ENCODE results near the gene ATP2C2.

The ATP2C2 gene

GRCh38 chr16:84505249-84506187, 137.2 kb downstream of the ATP2C2 start:
- no peak for TF ChIP-seq CTCF (IDR thresholded peaks at IDR 0.05; ENCODE audit: low read depth, low read length, missing control alignments)
- DNase-seq (ENCODE audit: low read depth), result no peak
- H3K4me3 ChIP-seq (ENCODE audit: low read depth, low read length), result peak overlapping the region; percentile 72

GRCh38 chr16:84507011-84507982, 139.0 kb downstream of the ATP2C2 start:
- H3K4me3 ChIP-seq (ENCODE audit: low read depth, low read length), result peak overlapping the region; percentile 29
- no peak for TF ChIP-seq CTCF (IDR thresholded peaks at IDR 0.05; ENCODE audit: low read depth, low read length, missing control alignments)
- peak; percentile 64 for DNase-seq (ENCODE audit: low read depth)

GRCh38 chr16:84508502-84508901, 140.2 kb downstream of the ATP2C2 start:
- no peak for DNase-seq (ENCODE audit: low read depth)
- no peak for TF ChIP-seq CTCF (IDR thresholded peaks at IDR 0.05; ENCODE audit: low read depth, low read length, missing control alignments)
- H3K4me3 ChIP-seq (ENCODE audit: low read depth, low read length), result no peak overlapping the region

- no peak for DNase-seq (ENCODE audit: low read depth)
- no peak overlapping the region for H3K4me3 ChIP-seq (ENCODE audit: low read depth, low read length)
- TF ChIP-seq CTCF (IDR thresholded peaks at IDR 0.05; ENCODE audit: low read depth, low read length, missing control alignments), result no peak
Observed at GRCh38 chr16:84509032-84509950, 141.0 kb downstream of the ATP2C2 start.

GRCh38 chr16:84511180-84511800, 143.0 kb downstream of the ATP2C2 start:
- peak; percentile 57 for DNase-seq (ENCODE audit: low read depth)
- TF ChIP-seq CTCF (IDR thresholded peaks at IDR 0.05; ENCODE audit: low read depth, low read length, missing control alignments), result peak; percentile 89
- no peak overlapping the region for H3K4me3 ChIP-seq (ENCODE audit: low read depth, low read length)

GRCh38 chr16:84511831-84512230, 143.5 kb downstream of the ATP2C2 start:
- TF ChIP-seq CTCF (IDR thresholded peaks at IDR 0.05; ENCODE audit: low read depth, low read length, missing control alignments), result no peak
- H3K4me3 ChIP-seq (ENCODE audit: low read depth, low read length), result no peak overlapping the region
- DNase-seq (ENCODE audit: low read depth), result no peak

Measured in GM12864 (cell line).